CD4-positive, alpha-beta T cell (primary cell): Measurements from ENCODE around the gene GLO1. TPM values are rescaled to one million over a fixed set of nuclear protein-coding genes. Genes with fewer than 3 reads are reported as not detected.
A peak's percentile ranks its signal among the peaks of the same experiment; 100 is the strongest.

Source experiments
- ATAC-seq: fragments of 200-7000 bp; cut with Tn5 transposase; one replicate; pipeline ENCODE4 v1.10.0; 2022; ENCODE audit warnings: mild to moderate bottlenecking; ENCODE audit not compliant: poor library complexity
- CTCF ChIA-PET: fragments of 350-600 bp; sonication (Branson Sonifier 250); formaldehyde crosslinking; loops from one replicate; lab custom pipeline; 2021; ENCODE audit warnings: antibody characterized with exemption, inconsistent platforms; lab: Charles Lee
- POLR2A ChIA-PET: fragments of 350-600 bp; sonication (Branson Sonifier 250); formaldehyde crosslinking; loops from one replicate; lab custom pipeline; 2021; ENCODE audit warnings: antibody characterized with exemption, inconsistent platforms; lab: Charles Lee
- DNase-seq, 14 experiments: peaks; one replicate each; pipeline ENCODE4 v3.0.0-alpha.2; 2013 to 2020; ENCODE audit warnings: mixed read lengths in 2 of 14
- H3K27ac ChIP-seq, 2 donors: one replicate each; pipeline versions ENCODE4 v1.5.1 to v1.7.0; 2013; ENCODE audit warnings: low read length in 2 of 2, low read depth in 1 of 2, mild to moderate bottlenecking in 1 of 2
- H3K27me3 ChIP-seq, 2 experiments: 1 replicate in 1 of 2; 2 replicates in 1 of 2; pipeline versions ENCODE4 v1.6.1 to v1.7.0; 2013; ENCODE audit warnings: low read length in 2 of 2, control low read depth in 1 of 2, mild to moderate bottlenecking in 1 of 2, moderate library complexity in 1 of 2; ENCODE audit not compliant: insufficient read depth in 2 of 2, control insufficient read depth in 1 of 2
- H3K36me3 ChIP-seq: one replicate; pipeline ENCODE4 v1.6.1; 2013; ENCODE audit warnings: low read length, control low read depth; ENCODE audit not compliant: insufficient read depth
- H3K4me1 ChIP-seq: one replicate; pipeline ENCODE4 v1.6.1; 2013; ENCODE audit warnings: low read length, control low read depth; ENCODE audit not compliant: insufficient read depth
- H3K4me3 ChIP-seq: one replicate; pipeline ENCODE4 v1.5.1; 2013; ENCODE audit warnings: mild to moderate bottlenecking, low read length, moderate library complexity
- H3K9me3 ChIP-seq, 2 experiments: 1 replicate in 1 of 2; 2 replicates in 1 of 2; pipeline versions ENCODE4 v1.6.1 to v1.7.0; 2013; ENCODE audit warnings: low read length in 2 of 2, mild to moderate bottlenecking in 2 of 2, control low read depth in 1 of 2, moderate library complexity in 1 of 2; ENCODE audit not compliant: control insufficient read depth in 1 of 2, insufficient read depth in 1 of 2
- H3K27ac Mint-ChIP-seq: one replicate; pipeline ENCODE4 v1.8.0; 2020; ENCODE audit warnings: mixed read lengths
- H3K27me3 Mint-ChIP-seq: one replicate; pipeline ENCODE4 v1.8.0; 2021; ENCODE audit warnings: mixed read lengths
- H3K36me3 Mint-ChIP-seq: one replicate; pipeline ENCODE4 v1.8.0; 2021; ENCODE audit warnings: low read depth, mixed read lengths
- H3K4me1 Mint-ChIP-seq: one replicate; pipeline ENCODE4 v1.8.0; 2021; ENCODE audit warnings: low read depth, mixed read lengths
- H3K4me3 Mint-ChIP-seq: one replicate; pipeline ENCODE4 v1.8.0; 2020; ENCODE audit warnings: mild to moderate bottlenecking, mixed read lengths
- H3K9me3 Mint-ChIP-seq: one replicate; pipeline ENCODE4 v1.8.0; 2020; ENCODE audit warnings: mixed read lengths
- CTCF ChIP-seq: fragments of 200-600 bp; IDR thresholded peaks from one replicate; pipeline ENCODE4 v1.8.0; 2022; ENCODE audit warnings: antibody characterized with exemption, mild to moderate bottlenecking
- intact Hi-C, 2 experiments: fragments of 100-400 bp; cut with DNase I in 1 of 2; cut with micrococcal nuclease in 1 of 2; formaldehyde crosslinking; loops; one replicate each; pipeline versions ENCODE4 v1.15.1 to v1.9.0; 2023 to 2025; cut with DNase I, micrococcal nuclease
- total RNA-seq, 174 experiments: library from RNA in 2 of 174; stranded (reverse) in 2 of 174; gene quantifications; one replicate each; pipeline ENCODE4 v1.2.3 and lab custom pipeline; 2021 to 2026

GLO1 gene
- total RNA-seq, 2 experiments from 2014 or later = 24.1 to 26.2 TPM

GRCh38 chr6:38673397-38674165 is 29.4 kb downstream of the GLO1 start:
- H3K27ac ChIP-seq = no peak overlapping the region
- no peaks in the 10 kb centered on the region for H3K27me3 Mint-ChIP-seq
- no peaks in the 10 kb centered on the region for H3K9me3 Mint-ChIP-seq
- peaks cover 25% of the 10 kb centered on the region for H3K4me1 Mint-ChIP-seq
- ChIA-PET POLR2A (no interaction called here), CTCF (no interaction called here)
- no peaks in the 10 kb centered on the region for H3K9me3 ChIP-seq
- intact Hi-C loops = loop anchor here in 1 of 2 experiments (5.0 kb wide), 4 partner anchors 181 to 981 kb away; no protein-coding TSS in a partner anchor
- no peak for ATAC-seq
- H3K27ac Mint-ChIP-seq = no peak overlapping the region
- DNase-seq = peak in 3 of 14 experiments; percentile 38 to 58 (median 44)
- peaks cover 5% of the 10 kb centered on the region for H3K36me3 ChIP-seq
- no peaks in the 10 kb centered on the region for H3K27me3 ChIP-seq
- TF ChIP-seq CTCF = no peak
- H3K4me3 ChIP-seq = no peak overlapping the region
- H3K4me1 ChIP-seq = peaks cover 7% of the 10 kb centered on the region
- H3K36me3 Mint-ChIP-seq = peaks cover 38% of the 10 kb centered on the region
- no peak overlapping the region for H3K4me3 Mint-ChIP-seq

GRCh38 chr6:38671885-38672467 is 31.0 kb downstream of the GLO1 start:
- CTCF ChIA-PET = no interaction called here
- Histone ChIP-seq H3K4me3 (no peak overlapping the region), H3K4me1 (peaks cover 7% of the 10 kb centered on the region), H3K27me3 (no peaks in the 10 kb centered on the region), H3K9me3 (no peaks in the 10 kb centered on the region), H3K36me3 (peaks cover 2% of the 10 kb centered on the region), H3K27ac (no peak overlapping the region)
- peak; percentile 77 for TF ChIP-seq CTCF
- Mint-ChIP-seq H3K27ac (no peak overlapping the region), H3K4me1 (peaks cover 25% of the 10 kb centered on the region), H3K9me3 (no peaks in the 10 kb centered on the region), H3K36me3 (peaks cover 25% of the 10 kb centered on the region), H3K27me3 (no peaks in the 10 kb centered on the region), H3K4me3 (no peak overlapping the region)
- peak; percentile 59 for ATAC-seq
- intact Hi-C loops = loop anchor here (1.0 to 5.0 kb wide), 5 partner anchors 178 to 980 kb away; no protein-coding TSS in a partner anchor
- DNase-seq = peak in 5 of 14 experiments; percentile 18 to 73 (median 61)
- POLR2A ChIA-PET = no interaction called here

GRCh38 chr6:38658418-38659167 is 44.4 kb downstream of the GLO1 start:
- peaks cover 2% of the 10 kb centered on the region for H3K36me3 ChIP-seq
- TF ChIP-seq CTCF = no peak
- no peaks in the 10 kb centered on the region for H3K9me3 ChIP-seq
- Mint-ChIP-seq H3K27ac (no peak overlapping the region), H3K4me3 (no peak overlapping the region), H3K4me1 (no peaks in the 10 kb centered on the region), H3K27me3 (no peaks in the 10 kb centered on the region), H3K9me3 (no peaks in the 10 kb centered on the region), H3K36me3 (no peaks in the 10 kb centered on the region)
- H3K27me3 ChIP-seq = no peaks in the 10 kb centered on the region
- no peak for ATAC-seq
- ChIA-PET CTCF (interaction anchor here (0.7 kb wide), 1 partner anchor 372 kb away, joined by 3 read pairs; no protein-coding TSS in a partner anchor), POLR2A (interaction anchor here (0.6 kb wide), 1 partner anchor 45 kb away, joined by 3 read pairs; no protein-coding TSS in a partner anchor)
- no peak overlapping the region for H3K4me3 ChIP-seq
- intact Hi-C loops = no loop called here
- no peak for DNase-seq
- no peaks in the 10 kb centered on the region for H3K4me1 ChIP-seq
- no peak overlapping the region for H3K27ac ChIP-seq
